Loucy (cell line): ENCODE measurements around the gene PKD1.

Experiments used
- EZH2phosphoT487 ChIP-seq: fragments of 200-600 bp; IDR thresholded peaks from 2 replicates; pipeline ENCODE4 v1.6.1; 2018; ENCODE audit warnings: antibody characterized with exemption, mild to moderate bottlenecking, moderate library complexity, borderline replicate concordance
- TF ChIP-seq, protein P1 (sequence below): fragments of 200-600 bp; sonication (generic); conservative IDR thresholded peaks from 2 replicates; pipeline ENCODE4 v1.5.1; 2014; ENCODE audit warnings: mild to moderate bottlenecking, antibody characterized with exemption, low read length

DNA sequence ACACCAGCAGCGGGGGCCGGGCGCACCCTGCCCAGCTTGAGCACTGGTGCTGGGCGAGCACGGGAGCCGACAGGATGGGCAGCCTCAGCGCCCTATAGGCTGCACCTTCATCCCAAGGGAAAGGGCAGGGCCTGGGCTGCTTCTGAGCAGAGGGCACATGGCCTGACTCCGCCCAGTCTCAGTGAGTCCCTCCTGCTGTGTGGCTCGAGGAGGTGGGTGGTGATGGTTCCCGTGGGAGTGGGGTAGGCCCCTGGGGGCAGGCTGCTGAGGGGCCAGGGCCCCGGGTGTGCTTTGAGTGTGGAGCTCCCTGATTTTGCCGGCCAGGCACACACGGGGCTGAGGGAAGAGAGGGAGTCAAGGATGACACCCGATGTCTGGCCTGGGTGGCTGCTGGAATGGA is 50.0 kb downstream of the PKD1 start:
- TF ChIP-seq, protein P1, sequence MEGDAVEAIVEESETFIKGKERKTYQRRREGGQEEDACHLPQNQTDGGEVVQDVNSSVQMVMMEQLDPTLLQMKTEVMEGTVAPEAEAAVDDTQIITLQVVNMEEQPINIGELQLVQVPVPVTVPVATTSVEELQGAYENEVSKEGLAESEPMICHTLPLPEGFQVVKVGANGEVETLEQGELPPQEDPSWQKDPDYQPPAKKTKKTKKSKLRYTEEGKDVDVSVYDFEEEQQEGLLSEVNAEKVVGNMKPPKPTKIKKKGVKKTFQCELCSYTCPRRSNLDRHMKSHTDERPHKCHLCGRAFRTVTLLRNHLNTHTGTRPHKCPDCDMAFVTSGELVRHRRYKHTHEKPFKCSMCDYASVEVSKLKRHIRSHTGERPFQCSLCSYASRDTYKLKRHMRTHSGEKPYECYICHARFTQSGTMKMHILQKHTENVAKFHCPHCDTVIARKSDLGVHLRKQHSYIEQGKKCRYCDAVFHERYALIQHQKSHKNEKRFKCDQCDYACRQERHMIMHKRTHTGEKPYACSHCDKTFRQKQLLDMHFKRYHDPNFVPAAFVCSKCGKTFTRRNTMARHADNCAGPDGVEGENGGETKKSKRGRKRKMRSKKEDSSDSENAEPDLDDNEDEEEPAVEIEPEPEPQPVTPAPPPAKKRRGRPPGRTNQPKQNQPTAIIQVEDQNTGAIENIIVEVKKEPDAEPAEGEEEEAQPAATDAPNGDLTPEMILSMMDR: no peak
- TF ChIP-seq EZH2phosphoT487: no peak
